HG02623 (cell line): ENCODE data around the gene BLCAP.
"Not testable (repeated sequence)": the region's sequence is repeated elsewhere in the genome, so short reads cannot be mapped to it uniquely, and the experiment has no call there.

Experiments
- ATAC-seq: cut with Tn5 transposase; IDR thresholded peaks from one replicate; pipeline ENCODE4 v1.9.1; 2021; ENCODE audit warnings: moderate library complexity; ENCODE audit not compliant: unreplicated experiment

The BLCAP gene

GRCh38 chr20:37558306-37558705 lies 30.6 kb upstream of the BLCAP start:
- no peak for ATAC-seq

GRCh38 chr20:37556538-37556937 lies 28.9 kb upstream of the BLCAP start:
- ATAC-seq = no peak

GRCh38 chr20:37554721-37555298 lies 27.1 kb upstream of the BLCAP start:
- ATAC-seq = not testable (repeated sequence)

GRCh38 chr20:37552415-37552814 lies 24.7 kb upstream of the BLCAP start:
- ATAC-seq = no peak

- not testable (repeated sequence) for ATAC-seq
Measured at GRCh38 chr20:37551660-37552059, 24.0 kb upstream of the BLCAP start.

- not testable (repeated sequence) for ATAC-seq
Measured at GRCh38 chr20:37550101-37550920, 22.6 kb upstream of the BLCAP start.

GRCh38 chr20:37547912-37548311 lies 20.2 kb upstream of the BLCAP start:
- ATAC-seq = no peak

- ATAC-seq = no peak
Measured at GRCh38 chr20:37545516-37545915, 17.8 kb upstream of the BLCAP start.

- ATAC-seq = no peak
Measured at GRCh38 chr20:37544386-37544785, 16.7 kb upstream of the BLCAP start.

- ATAC-seq = no peak
Measured at GRCh38 chr20:37543828-37544227, 16.2 kb upstream of the BLCAP start.

- no peak for ATAC-seq
Measured at GRCh38 chr20:37542281-37542680, 14.6 kb upstream of the BLCAP start.

- ATAC-seq = no peak
Measured at GRCh38 chr20:37541326-37541725, 13.7 kb upstream of the BLCAP start.

GRCh38 chr20:37540838-37541237 lies 13.2 kb upstream of the BLCAP start:
- ATAC-seq = not testable (repeated sequence)

- ATAC-seq = no peak
Measured at GRCh38 chr20:37540001-37540400, 12.3 kb upstream of the BLCAP start.

- no peak for ATAC-seq
Measured at GRCh38 chr20:37539424-37539823, 11.7 kb upstream of the BLCAP start.

GRCh38 chr20:37538003-37538402 lies 10.3 kb upstream of the BLCAP start:
- ATAC-seq = no peak

GRCh38 chr20:37537505-37537904 lies 9.8 kb upstream of the BLCAP start:
- no peak for ATAC-seq

- no peak for ATAC-seq
Measured at GRCh38 chr20:37535443-37536132, 7.9 kb upstream of the BLCAP start.

- no peak for ATAC-seq
Measured at GRCh38 chr20:37534401-37535157, 6.9 kb upstream of the BLCAP start.

GRCh38 chr20:37533154-37533715 lies 5.6 kb upstream of the BLCAP start:
- no peak for ATAC-seq

- ATAC-seq = no peak
Measured at GRCh38 chr20:37531856-37532255, 4.2 kb upstream of the BLCAP start.
